Measurements from ENCODE around the gene SMIM29. TPM values are rescaled to one million over a fixed set of nuclear protein-coding genes. Genes with fewer than 3 reads are reported as not detected.

SMIM29 gene
- total RNA-seq, 1 experiment from 2014 or later: 5.4 TPM

DNA sequence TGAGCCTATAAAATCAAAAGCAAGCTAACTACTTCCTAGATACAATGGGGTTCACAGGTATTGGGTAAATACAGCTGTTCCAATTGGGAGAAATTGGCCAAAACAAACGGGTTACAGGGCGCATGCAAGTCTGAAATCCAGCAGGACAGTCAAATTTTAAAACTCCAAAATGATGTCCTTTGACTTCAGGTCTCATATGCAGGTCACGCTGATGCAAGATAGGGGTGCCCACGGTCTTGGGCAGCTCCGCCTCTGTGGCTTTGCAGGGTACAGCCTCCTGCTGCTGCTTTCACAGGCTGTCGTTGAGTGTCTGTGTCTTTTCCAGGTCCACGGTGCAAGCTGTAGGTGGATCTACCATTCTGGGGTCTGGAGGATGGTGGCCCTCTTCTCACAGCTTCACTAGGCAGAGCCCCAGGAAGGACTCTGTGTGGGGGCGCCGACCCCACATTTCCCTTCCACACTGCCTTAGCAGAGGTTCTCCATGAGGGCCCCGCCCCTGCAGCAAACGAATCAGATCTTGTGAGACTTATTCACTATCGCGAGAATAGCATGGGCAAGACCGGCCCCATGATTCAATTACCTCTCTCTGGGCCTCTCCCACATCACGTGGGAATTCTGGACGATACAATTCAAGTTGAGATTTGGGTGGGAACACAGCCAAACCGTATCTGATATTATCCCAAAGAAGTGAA is 11.9 kb upstream of the SMIM29 start:
- no peaks in the 10 kb centered on the region for H3K27me3 ChIP-seq (ENCODE audit: insufficient read depth, low read length)
- H3K18ac ChIP-seq (ENCODE audit: insufficient read length, low read depth, low read length): no peak overlapping the region
- no peak overlapping the region for H2BK5ac ChIP-seq (ENCODE audit: insufficient read length, low read length)
- H2AK5ac ChIP-seq (ENCODE audit: insufficient read length, low read length): no peak overlapping the region
- no peak overlapping the region for H3K56ac ChIP-seq (ENCODE audit: insufficient read length, low read depth, low read length)
- H3K9ac ChIP-seq (ENCODE audit: extremely low read depth, insufficient read length, low read length): no peak overlapping the region
- H3K4me1 ChIP-seq (ENCODE audit: insufficient read depth, low read length): no peaks in the 10 kb centered on the region
- no peak overlapping the region for H3K23ac ChIP-seq (ENCODE audit: insufficient read length, low read depth, low read length)
- no peak overlapping the region for H4K91ac ChIP-seq (ENCODE audit: insufficient read length, low read depth, low read length)
- no peak overlapping the region for H3K4ac ChIP-seq (ENCODE audit: low read depth, low read length)
- no peaks in the 10 kb centered on the region for H3K9me3 ChIP-seq (ENCODE audit: control insufficient read depth, low read depth, low read length)
- H2BK15ac ChIP-seq (ENCODE audit: low read depth, low read length): no peak overlapping the region
- no peak overlapping the region for H4K5ac ChIP-seq (ENCODE audit: insufficient read length, low read depth, low read length)
- H3K36me3 Mint-ChIP-seq (ENCODE audit: insufficient read depth in 1 of 3, low read depth in 3 of 3): peaks cover 8 to 18% (median 13%) of the 10 kb centered on the region in 3 experiments
- no peak overlapping the region for H2BK120ac ChIP-seq (ENCODE audit: low read depth, low read length, poor library complexity, severe bottlenecking)
- H2BK20ac ChIP-seq (ENCODE audit: low read depth, low read length, poor library complexity, severe bottlenecking): no peak overlapping the region
- peaks cover 3% of the 10 kb centered on the region; the same call in 1 of the 2 replicates for H3K27me3 Mint-ChIP-seq (ENCODE audit: low read depth)
- no peaks in the 10 kb centered on the region for H3K4me1 Mint-ChIP-seq
- H3K27ac ChIP-seq (ENCODE audit: insufficient read length, low read depth, low read length): no peak overlapping the region
- no peak overlapping the region for H2BK12ac ChIP-seq (ENCODE audit: insufficient read length, low read depth, low read length)
- no peak overlapping the region for H3K27ac Mint-ChIP-seq
- H3K79me2 ChIP-seq (ENCODE audit: insufficient read depth, low read length): no peaks in the 10 kb centered on the region
- no peak overlapping the region for H4K8ac ChIP-seq (replicated peaks; ENCODE audit: insufficient read length, low read depth, low read length)
- no peaks in the 10 kb centered on the region for H3K23me2 ChIP-seq (ENCODE audit: insufficient read length, low read depth, low read length, poor library complexity, severe bottlenecking)
- H2AFZ ChIP-seq (ENCODE audit: low read length): no peak overlapping the region
- peaks cover 18 to 27% of the 10 kb centered on the region in 2 experiments for H3K9me3 Mint-ChIP-seq
- no peaks in the 10 kb centered on the region for H3K79me1 ChIP-seq (ENCODE audit: insufficient read depth, low read depth, low read length, poor library complexity, severe bottlenecking)
- TF ChIP-seq, protein P1, sequence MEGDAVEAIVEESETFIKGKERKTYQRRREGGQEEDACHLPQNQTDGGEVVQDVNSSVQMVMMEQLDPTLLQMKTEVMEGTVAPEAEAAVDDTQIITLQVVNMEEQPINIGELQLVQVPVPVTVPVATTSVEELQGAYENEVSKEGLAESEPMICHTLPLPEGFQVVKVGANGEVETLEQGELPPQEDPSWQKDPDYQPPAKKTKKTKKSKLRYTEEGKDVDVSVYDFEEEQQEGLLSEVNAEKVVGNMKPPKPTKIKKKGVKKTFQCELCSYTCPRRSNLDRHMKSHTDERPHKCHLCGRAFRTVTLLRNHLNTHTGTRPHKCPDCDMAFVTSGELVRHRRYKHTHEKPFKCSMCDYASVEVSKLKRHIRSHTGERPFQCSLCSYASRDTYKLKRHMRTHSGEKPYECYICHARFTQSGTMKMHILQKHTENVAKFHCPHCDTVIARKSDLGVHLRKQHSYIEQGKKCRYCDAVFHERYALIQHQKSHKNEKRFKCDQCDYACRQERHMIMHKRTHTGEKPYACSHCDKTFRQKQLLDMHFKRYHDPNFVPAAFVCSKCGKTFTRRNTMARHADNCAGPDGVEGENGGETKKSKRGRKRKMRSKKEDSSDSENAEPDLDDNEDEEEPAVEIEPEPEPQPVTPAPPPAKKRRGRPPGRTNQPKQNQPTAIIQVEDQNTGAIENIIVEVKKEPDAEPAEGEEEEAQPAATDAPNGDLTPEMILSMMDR (conservative IDR thresholded peaks at IDR 0.05): no peak
- no peaks in the 10 kb centered on the region for H4K20me1 ChIP-seq (ENCODE audit: control insufficient read depth, insufficient read depth, insufficient read length)
- no peak overlapping the region for H3T11ph ChIP-seq (ENCODE audit: low read length)
- no peak overlapping the region for H3K4me2 ChIP-seq (ENCODE audit: insufficient read depth, insufficient read length, low read length)
- no peak overlapping the region for H3K4me3 Mint-ChIP-seq
- no CpG with 5 or more reads among the region's 17 CpGs for WGBS (ENCODE audit: extremely low coverage, insufficient read length, low lambda C conversion rate)
- H3K14ac ChIP-seq (ENCODE audit: insufficient read depth, low read length): no peak overlapping the region
- DNase-seq: no peak
